CD4-positive, alpha-beta T cell (primary cell): ENCODE results near the gene MLLT3. TPM values are rescaled to one million over a fixed set of nuclear protein-coding genes. Genes with fewer than 3 reads are reported as not detected.

Experiments
- ATAC-seq: fragments of 200-7000 bp; cut with Tn5 transposase; one replicate; pipeline ENCODE4 v1.10.0; 2022; ENCODE audit warnings: mild to moderate bottlenecking; ENCODE audit not compliant: poor library complexity
- CTCF ChIA-PET: fragments of 350-600 bp; sonication (Branson Sonifier 250); formaldehyde crosslinking; loops from one replicate; lab custom pipeline; 2021; ENCODE audit warnings: antibody characterized with exemption, inconsistent platforms; lab: Charles Lee
- POLR2A ChIA-PET: fragments of 350-600 bp; sonication (Branson Sonifier 250); formaldehyde crosslinking; loops from one replicate; lab custom pipeline; 2021; ENCODE audit warnings: antibody characterized with exemption, inconsistent platforms; lab: Charles Lee
- DNase-seq, 14 experiments: peaks; one replicate each; pipeline ENCODE4 v3.0.0-alpha.2; 2013 to 2020; ENCODE audit warnings: mixed read lengths in 2 of 14
- H3K27ac ChIP-seq, 2 donors: one replicate each; pipeline versions ENCODE4 v1.5.1 to v1.7.0; 2013; ENCODE audit warnings: low read length in 2 of 2, low read depth in 1 of 2, mild to moderate bottlenecking in 1 of 2
- H3K27me3 ChIP-seq, 2 experiments: 1 replicate in 1 of 2; 2 replicates in 1 of 2; pipeline versions ENCODE4 v1.6.1 to v1.7.0; 2013; ENCODE audit warnings: low read length in 2 of 2, control low read depth in 1 of 2, mild to moderate bottlenecking in 1 of 2, moderate library complexity in 1 of 2; ENCODE audit not compliant: insufficient read depth in 2 of 2, control insufficient read depth in 1 of 2
- H3K36me3 ChIP-seq: one replicate; pipeline ENCODE4 v1.6.1; 2013; ENCODE audit warnings: low read length, control low read depth; ENCODE audit not compliant: insufficient read depth
- H3K4me1 ChIP-seq: one replicate; pipeline ENCODE4 v1.6.1; 2013; ENCODE audit warnings: low read length, control low read depth; ENCODE audit not compliant: insufficient read depth
- H3K4me3 ChIP-seq: one replicate; pipeline ENCODE4 v1.5.1; 2013; ENCODE audit warnings: mild to moderate bottlenecking, low read length, moderate library complexity
- H3K9me3 ChIP-seq, 2 experiments: 1 replicate in 1 of 2; 2 replicates in 1 of 2; pipeline versions ENCODE4 v1.6.1 to v1.7.0; 2013; ENCODE audit warnings: low read length in 2 of 2, mild to moderate bottlenecking in 2 of 2, control low read depth in 1 of 2, moderate library complexity in 1 of 2; ENCODE audit not compliant: control insufficient read depth in 1 of 2, insufficient read depth in 1 of 2
- H3K27ac Mint-ChIP-seq: one replicate; pipeline ENCODE4 v1.8.0; 2020; ENCODE audit warnings: mixed read lengths
- H3K27me3 Mint-ChIP-seq: one replicate; pipeline ENCODE4 v1.8.0; 2021; ENCODE audit warnings: mixed read lengths
- H3K36me3 Mint-ChIP-seq: one replicate; pipeline ENCODE4 v1.8.0; 2021; ENCODE audit warnings: low read depth, mixed read lengths
- H3K4me1 Mint-ChIP-seq: one replicate; pipeline ENCODE4 v1.8.0; 2021; ENCODE audit warnings: low read depth, mixed read lengths
- H3K4me3 Mint-ChIP-seq: one replicate; pipeline ENCODE4 v1.8.0; 2020; ENCODE audit warnings: mild to moderate bottlenecking, mixed read lengths
- H3K9me3 Mint-ChIP-seq: one replicate; pipeline ENCODE4 v1.8.0; 2020; ENCODE audit warnings: mixed read lengths
- intact Hi-C, 2 experiments: fragments of 100-400 bp; cut with DNase I in 1 of 2; cut with micrococcal nuclease in 1 of 2; formaldehyde crosslinking; loops; one replicate each; pipeline versions ENCODE4 v1.15.1 to v1.9.0; 2023 to 2025; cut with DNase I, micrococcal nuclease
- total RNA-seq, 174 experiments: library from RNA in 2 of 174; stranded (reverse) in 2 of 174; gene quantifications; one replicate each; pipeline ENCODE4 v1.2.3 and lab custom pipeline; 2021 to 2026
- TF ChIP-seq, protein P1 (sequence below): fragments of 200-600 bp; IDR thresholded peaks from one replicate; pipeline ENCODE4 v1.8.0; 2022; ENCODE audit warnings: antibody characterized with exemption, mild to moderate bottlenecking

MLLT3 gene
- total RNA-seq, 2 experiments from 2014 or later: 59.2 to 60.6 TPM

DNA sequence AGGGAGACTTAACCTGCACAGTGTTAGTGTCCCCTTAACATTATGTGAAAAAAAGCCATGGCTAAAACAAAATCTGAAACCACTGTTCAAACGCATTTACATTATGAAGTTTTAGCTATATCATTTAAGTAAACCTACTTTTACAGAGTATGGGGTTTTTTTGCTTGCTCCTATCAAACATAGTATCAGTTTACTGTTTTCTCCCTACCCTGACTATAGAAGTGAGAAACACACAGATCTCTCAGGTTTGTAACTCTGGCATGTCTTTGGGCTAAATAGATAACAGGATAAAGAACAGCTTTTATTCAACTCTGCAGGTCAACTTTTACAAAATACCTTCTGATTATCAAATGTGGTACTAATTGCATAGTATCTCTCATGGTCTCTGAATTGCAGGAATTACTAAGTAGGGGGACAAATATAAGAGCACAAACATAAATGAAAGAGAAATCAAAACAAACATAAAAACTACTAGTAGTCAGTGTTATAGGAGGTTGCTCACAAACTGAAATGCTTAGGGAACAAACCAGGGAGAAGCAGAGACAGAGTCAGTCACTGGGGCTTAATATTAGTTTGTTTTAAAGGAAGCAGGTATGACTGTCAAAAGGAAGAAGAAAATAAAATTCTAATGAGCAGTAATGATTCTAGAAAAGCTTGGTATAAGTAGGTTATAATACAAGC, 155.8 kb downstream of the MLLT3 start:
- no peak for DNase-seq
- TF ChIP-seq, protein P1, sequence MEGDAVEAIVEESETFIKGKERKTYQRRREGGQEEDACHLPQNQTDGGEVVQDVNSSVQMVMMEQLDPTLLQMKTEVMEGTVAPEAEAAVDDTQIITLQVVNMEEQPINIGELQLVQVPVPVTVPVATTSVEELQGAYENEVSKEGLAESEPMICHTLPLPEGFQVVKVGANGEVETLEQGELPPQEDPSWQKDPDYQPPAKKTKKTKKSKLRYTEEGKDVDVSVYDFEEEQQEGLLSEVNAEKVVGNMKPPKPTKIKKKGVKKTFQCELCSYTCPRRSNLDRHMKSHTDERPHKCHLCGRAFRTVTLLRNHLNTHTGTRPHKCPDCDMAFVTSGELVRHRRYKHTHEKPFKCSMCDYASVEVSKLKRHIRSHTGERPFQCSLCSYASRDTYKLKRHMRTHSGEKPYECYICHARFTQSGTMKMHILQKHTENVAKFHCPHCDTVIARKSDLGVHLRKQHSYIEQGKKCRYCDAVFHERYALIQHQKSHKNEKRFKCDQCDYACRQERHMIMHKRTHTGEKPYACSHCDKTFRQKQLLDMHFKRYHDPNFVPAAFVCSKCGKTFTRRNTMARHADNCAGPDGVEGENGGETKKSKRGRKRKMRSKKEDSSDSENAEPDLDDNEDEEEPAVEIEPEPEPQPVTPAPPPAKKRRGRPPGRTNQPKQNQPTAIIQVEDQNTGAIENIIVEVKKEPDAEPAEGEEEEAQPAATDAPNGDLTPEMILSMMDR: no peak
- ChIA-PET POLR2A (interaction anchor here (0.6 kb wide), 1 partner anchor 88 kb away, joined by 3 read pairs; no protein-coding TSS in a partner anchor), CTCF (interaction anchor here (0.6 to 1.0 kb wide), 2 partner anchors 114 to 161 kb away, joined by 3 read pairs; no protein-coding TSS in a partner anchor)
- Mint-ChIP-seq H3K27ac (no peak overlapping the region), H3K9me3 (peaks cover 2% of the 10 kb centered on the region), H3K36me3 (peaks cover 3% of the 10 kb centered on the region), H3K4me3 (no peak overlapping the region), H3K4me1 (peaks cover 66% of the 10 kb centered on the region), H3K27me3 (no peaks in the 10 kb centered on the region)
- Histone ChIP-seq H3K4me1 (peaks cover 4% of the 10 kb centered on the region), H3K27me3 (no peaks in the 10 kb centered on the region), H3K9me3 (no peaks in the 10 kb centered on the region), H3K27ac (no peak overlapping the region), H3K36me3 (no peaks in the 10 kb centered on the region), H3K4me3 (no peak overlapping the region)
- intact Hi-C loops: no loop called here
- no peak for ATAC-seq

DNA sequence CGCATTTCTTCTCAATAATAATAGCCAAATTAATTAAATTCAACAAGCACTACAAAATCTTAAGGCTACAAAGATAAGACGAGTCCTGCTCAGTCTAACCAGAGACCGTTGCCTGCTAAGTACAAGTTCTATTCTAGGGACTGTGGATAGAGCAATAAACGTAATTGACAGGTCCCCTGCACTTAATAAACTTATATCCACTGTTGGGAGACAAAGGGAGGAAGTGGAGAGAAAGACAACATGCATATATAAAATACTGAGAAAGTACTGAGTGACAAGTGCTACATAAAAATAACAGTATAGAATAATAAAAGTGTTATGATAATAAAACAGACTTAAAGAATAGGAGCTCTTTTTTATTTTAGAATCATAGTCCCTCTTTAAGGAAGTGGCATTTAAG, 158.1 kb downstream of the MLLT3 start:
- ChIA-PET POLR2A (interaction anchor here (1.2 kb wide), 1 partner anchor 68 kb away, joined by 3 read pairs; no protein-coding TSS in a partner anchor), CTCF (no interaction called here)
- Histone ChIP-seq H3K4me3 (no peak overlapping the region), H3K27ac (no peak overlapping the region), H3K4me1 (peaks cover 4% of the 10 kb centered on the region), H3K36me3 (no peaks in the 10 kb centered on the region), H3K27me3 (no peaks in the 10 kb centered on the region), H3K9me3 (no peaks in the 10 kb centered on the region)
- no peak overlapping the region for H3K27ac Mint-ChIP-seq
- H3K9me3 Mint-ChIP-seq: no peaks in the 10 kb centered on the region
- H3K27me3 Mint-ChIP-seq: no peaks in the 10 kb centered on the region
- intact Hi-C loops: no loop called here
- ATAC-seq (no peak), DNase-seq (no peak)
- TF ChIP-seq, protein P1: no peak
- no peaks in the 10 kb centered on the region for H3K36me3 Mint-ChIP-seq
- H3K4me1 Mint-ChIP-seq: peaks cover 77% of the 10 kb centered on the region
- no peak overlapping the region for H3K4me3 Mint-ChIP-seq

DNA sequence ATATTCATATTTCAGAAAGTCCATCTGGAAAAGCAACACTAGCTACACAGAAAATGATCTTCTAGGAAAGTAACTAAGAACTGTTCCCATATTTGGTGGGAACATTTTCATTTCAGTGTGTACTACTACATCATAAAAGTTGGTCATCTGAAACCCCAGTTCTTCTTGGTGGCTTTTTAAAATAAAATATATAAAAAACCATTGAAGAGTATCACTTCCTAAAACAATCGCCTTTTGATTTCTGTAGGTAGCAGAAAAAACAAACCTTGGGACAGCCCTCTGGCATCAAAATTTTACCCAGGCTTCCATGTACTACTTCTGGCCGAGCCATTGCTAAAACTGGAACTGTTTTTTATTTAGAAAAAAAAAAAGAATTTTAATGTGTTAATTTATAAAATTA, 158.5 kb downstream of the MLLT3 start:
- H3K36me3 ChIP-seq: no peaks in the 10 kb centered on the region
- Mint-ChIP-seq H3K36me3 (no peaks in the 10 kb centered on the region), H3K27ac (no peak overlapping the region), H3K4me3 (no peak overlapping the region), H3K27me3 (no peaks in the 10 kb centered on the region), H3K4me1 (peaks cover 77% of the 10 kb centered on the region), H3K9me3 (no peaks in the 10 kb centered on the region)
- no peaks in the 10 kb centered on the region for H3K9me3 ChIP-seq
- no peak for DNase-seq
- intact Hi-C loops: no loop called here
- TF ChIP-seq, protein P1: no peak
- CTCF ChIA-PET: no interaction called here
- H3K27ac ChIP-seq: no peak overlapping the region
- H3K4me1 ChIP-seq: peaks cover 5% of the 10 kb centered on the region
- H3K27me3 ChIP-seq: no peaks in the 10 kb centered on the region
- ATAC-seq: no peak
- POLR2A ChIA-PET: interaction anchor here (1.2 kb wide), 1 partner anchor 68 kb away, joined by 3 read pairs; no protein-coding TSS in a partner anchor
- no peak overlapping the region for H3K4me3 ChIP-seq
